T-helper 2 cell treated with Interferon-gamma antibody and Interleukin-4, amounts not matched to agents 5 μg/mL and 100 μg/mL, for 36 hours (primary cell): ENCODE measurements around the gene ZNF585A.
A peak's percentile ranks its signal among the peaks of the same experiment; 100 is the strongest.
"Not testable (repeated sequence)": the region's sequence is repeated elsewhere in the genome, so short reads cannot be mapped to it uniquely, and the experiment has no call there.

Experiments
- DNase-seq: peaks from one replicate; pipeline ENCODE4 v3.0.0; 2021; ENCODE audit warnings: low spot score
- H3K27ac Mint-ChIP-seq: one replicate; pipeline ENCODE4 v1.8.0; 2021; ENCODE audit warnings: mild to moderate bottlenecking, mixed read lengths
- H3K27me3 Mint-ChIP-seq: one replicate; pipeline ENCODE4 v1.8.0; 2021; ENCODE audit warnings: low read depth, mixed read lengths
- H3K36me3 Mint-ChIP-seq: one replicate; pipeline ENCODE4 v1.8.0; 2021; ENCODE audit warnings: low read depth, mixed read lengths
- H3K4me1 Mint-ChIP-seq: one replicate; pipeline ENCODE4 v1.8.0; 2021; ENCODE audit warnings: low read depth, mixed read lengths
- H3K4me3 Mint-ChIP-seq: one replicate; pipeline ENCODE4 v1.8.0; 2022; ENCODE audit warnings: mild to moderate bottlenecking, moderate library complexity, mixed read lengths
- H3K9me3 Mint-ChIP-seq: one replicate; pipeline ENCODE4 v1.8.0; 2021; ENCODE audit warnings: mixed read lengths

The ZNF585A gene

DNA sequence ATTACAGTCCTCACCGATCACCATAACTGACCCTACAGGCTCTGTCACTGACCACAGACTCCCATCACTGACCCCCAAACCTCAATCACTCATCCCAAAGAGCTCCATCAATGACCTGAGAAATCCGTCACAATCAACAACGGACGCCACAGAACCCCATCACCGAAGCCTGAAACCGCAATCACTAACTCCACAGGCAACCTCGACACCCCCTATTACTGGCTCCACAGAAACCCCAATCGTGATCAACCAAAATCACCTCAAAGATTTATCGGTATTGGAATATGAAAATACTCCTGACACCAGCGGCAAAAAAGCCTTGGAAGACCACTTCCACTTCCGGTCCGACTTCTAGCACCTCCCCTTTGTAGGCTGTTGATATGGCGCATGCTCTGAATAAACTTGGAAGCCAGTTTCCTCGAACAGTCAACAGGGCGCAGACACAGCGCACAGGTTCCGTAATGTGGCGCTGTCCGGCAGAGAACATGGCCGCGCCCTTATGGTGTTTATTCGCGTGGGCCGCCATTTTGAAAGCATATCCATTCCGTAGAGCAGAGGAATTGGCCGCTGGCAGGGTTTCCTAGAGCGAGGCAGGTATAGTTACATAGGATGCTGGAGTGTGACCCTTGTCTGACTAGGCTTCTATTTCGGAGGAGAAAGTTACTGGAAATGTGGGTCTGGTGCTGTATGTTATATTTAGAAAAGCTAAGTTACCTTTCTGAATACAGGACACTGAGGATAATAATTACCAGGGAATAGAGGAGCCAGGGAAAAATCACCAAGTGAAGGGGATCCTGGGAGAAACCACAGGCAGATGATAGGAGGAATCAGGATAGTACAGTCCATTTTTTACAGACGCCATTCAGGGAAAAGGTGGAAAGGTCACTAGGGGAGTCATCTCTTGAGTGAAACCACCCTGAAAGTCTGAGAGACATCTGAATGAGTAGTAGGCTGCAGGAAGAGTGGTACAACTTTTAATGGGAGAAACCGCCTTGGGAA, at the start of gene ZNF585A:
Gene ZNF585A, minus strand, starts transcription at position 328 of the 999 bp plus-strand sequence. CDS start 2,785 bp downstream, outside the sequence.
- no peaks in the 10 kb centered on the region for H3K27me3 Mint-ChIP-seq
- peak; percentile 86 for DNase-seq
- H3K36me3 Mint-ChIP-seq = peaks cover 23% of the 10 kb centered on the region
- H3K27ac Mint-ChIP-seq = no peak within 1 kb of the TSS
- H3K9me3 Mint-ChIP-seq = peaks cover 44% of the 10 kb centered on the region
- H3K4me1 Mint-ChIP-seq = peaks cover 2% of the 10 kb centered on the region
- H3K4me3 Mint-ChIP-seq = no peak within 1 kb of the TSS

DNA sequence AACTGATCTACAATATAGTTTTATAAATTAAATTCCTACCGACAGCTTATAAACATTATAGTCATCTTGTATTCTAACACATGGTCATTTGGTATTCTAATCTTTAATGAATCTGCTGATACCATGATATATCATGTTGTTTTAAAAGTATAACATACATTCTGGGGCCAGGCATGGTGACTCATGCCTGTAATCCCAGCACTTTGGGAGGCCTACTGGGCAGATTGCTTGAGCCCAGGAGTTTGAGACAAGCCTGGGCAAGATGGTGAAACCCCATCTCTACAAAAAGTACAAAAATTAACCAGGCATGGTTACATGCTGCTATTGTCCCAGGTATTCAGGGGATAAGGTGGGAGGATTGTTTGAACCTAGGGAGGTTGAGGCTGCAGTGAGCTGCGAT, 48.6 kb upstream of the ZNF585A start:
- no peak for DNase-seq
- H3K9me3 Mint-ChIP-seq = peaks cover 47% of the 10 kb centered on the region
- peaks cover 14% of the 10 kb centered on the region for H3K4me1 Mint-ChIP-seq
- no peak overlapping the region for H3K4me3 Mint-ChIP-seq
- no peaks in the 10 kb centered on the region for H3K27me3 Mint-ChIP-seq
- peaks cover 64% of the 10 kb centered on the region for H3K36me3 Mint-ChIP-seq
- no peak overlapping the region for H3K27ac Mint-ChIP-seq

DNA sequence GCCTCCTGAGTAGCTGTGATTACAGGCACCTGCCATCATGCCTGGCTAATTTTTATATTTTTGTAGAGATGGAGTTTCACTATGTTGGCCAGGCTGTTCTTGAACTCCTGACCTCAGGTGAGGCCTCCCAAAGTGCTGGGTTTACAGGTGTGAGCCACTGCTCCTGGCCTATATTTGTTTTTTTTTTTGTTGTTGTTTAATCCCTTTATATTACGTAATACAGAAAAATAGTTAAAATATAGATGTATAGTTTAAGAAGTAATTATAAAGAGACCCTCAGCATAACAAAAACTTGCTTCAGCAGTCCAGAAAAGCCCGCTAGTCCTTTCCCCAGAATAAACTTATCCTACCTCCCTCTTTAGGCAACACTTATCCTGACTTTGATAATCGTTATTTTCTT, 47.9 kb upstream of the ZNF585A start:
- H3K4me3 Mint-ChIP-seq = no peak overlapping the region
- H3K4me1 Mint-ChIP-seq = peaks cover 14% of the 10 kb centered on the region
- H3K27me3 Mint-ChIP-seq = no peaks in the 10 kb centered on the region
- H3K27ac Mint-ChIP-seq = no peak overlapping the region
- peaks cover 62% of the 10 kb centered on the region for H3K36me3 Mint-ChIP-seq
- no peak for DNase-seq
- H3K9me3 Mint-ChIP-seq = peaks cover 46% of the 10 kb centered on the region

DNA sequence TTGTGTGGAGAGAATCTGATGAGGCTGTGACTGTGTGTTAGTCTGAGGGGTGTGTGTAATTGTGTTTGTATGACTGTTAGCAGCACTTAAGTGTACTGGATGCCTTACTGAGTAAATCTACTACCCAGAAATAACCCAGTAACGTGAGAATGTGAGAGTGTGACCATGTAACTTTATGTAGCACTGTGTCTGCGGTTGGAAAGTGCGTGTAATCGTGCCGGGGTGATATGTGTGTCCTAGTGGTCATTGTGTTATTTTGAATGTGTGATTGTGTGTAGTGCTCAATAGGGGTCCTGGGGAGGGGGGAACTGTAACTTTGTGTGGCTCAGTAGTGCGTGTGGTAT, 46.1 kb upstream of the ZNF585A start:
- Mint-ChIP-seq H3K27me3 (no peaks in the 10 kb centered on the region), H3K4me1 (peaks cover 14% of the 10 kb centered on the region), H3K27ac (peak overlapping the region; percentile 89), H3K4me3 (peak overlapping the region; percentile 92), H3K36me3 (peaks cover 54% of the 10 kb centered on the region), H3K9me3 (peaks cover 52% of the 10 kb centered on the region)
- DNase-seq = peak; percentile 21

DNA sequence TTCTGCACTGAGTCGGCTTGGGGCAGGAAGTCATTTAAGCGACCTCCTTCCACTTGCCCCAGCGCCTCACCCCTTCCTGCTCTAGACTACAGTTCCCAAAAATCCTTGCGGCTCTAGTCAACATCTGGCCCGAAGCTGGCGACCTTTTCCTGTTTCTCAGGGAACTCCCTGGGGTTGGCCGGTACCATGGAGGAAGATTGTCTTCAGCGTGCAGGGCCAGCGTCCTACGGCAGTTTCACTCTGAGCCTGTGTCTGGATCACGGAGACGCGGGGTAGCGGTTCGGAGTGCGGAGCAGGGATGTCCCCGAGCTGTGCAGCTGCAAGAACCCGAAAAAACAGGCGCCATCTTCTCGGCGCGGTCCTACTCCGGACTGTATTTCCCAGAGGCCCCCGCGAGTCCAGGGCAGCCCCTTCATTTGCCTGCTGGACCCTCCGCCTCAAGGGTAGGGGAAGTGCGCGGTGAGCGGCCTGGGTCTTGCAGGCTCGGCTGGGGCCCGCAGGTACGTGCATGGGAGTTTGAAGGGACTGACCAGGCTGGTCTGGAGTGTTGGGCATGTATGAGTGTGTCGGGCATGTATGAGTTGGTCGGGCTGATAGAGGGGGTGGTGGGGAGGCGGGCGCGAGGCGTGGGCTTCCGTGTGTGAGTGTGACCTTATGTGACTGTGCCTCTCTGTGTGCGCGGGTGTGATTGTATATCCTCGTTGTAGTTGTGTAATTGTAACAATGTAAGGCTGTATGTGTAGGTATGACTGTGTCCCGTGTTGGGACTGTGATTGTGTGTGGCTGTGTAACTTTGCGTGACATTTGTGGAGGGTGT, 45.5 kb upstream of the ZNF585A start, which contains the start of gene ZNF383:
Gene ZNF383, plus strand, starts transcription at position 440 of the 817 bp plus-strand sequence. CDS start 12,240 bp downstream, outside the sequence.
- Mint-ChIP-seq H3K4me3 (peak within 1 kb of the TSS; percentile 92), H3K27ac (peak within 1 kb of the TSS; percentile 89), H3K27me3 (no peaks in the 10 kb centered on the region), H3K9me3 (peaks cover 53% of the 10 kb centered on the region), H3K36me3 (peaks cover 51% of the 10 kb centered on the region), H3K4me1 (peaks cover 14% of the 10 kb centered on the region)
- DNase-seq = peak; percentile 82

DNA sequence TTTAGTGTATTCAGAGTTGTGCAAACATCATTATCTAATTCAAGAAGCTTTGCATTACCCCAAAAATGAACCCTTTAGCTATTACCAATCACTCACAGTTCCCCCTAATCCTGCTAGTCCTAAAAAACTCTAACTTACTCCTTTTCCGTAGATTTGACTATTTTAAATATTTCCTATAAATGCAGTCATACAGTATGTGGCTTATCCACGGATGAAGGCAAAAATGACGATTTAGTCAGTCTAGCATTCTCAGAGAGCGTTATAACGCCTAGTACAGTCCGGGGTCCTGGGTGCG, 44.9 kb upstream of the ZNF585A start:
- H3K4me1 Mint-ChIP-seq = peaks cover 14% of the 10 kb centered on the region
- no peak for DNase-seq
- peaks cover 53% of the 10 kb centered on the region for H3K9me3 Mint-ChIP-seq
- H3K27ac Mint-ChIP-seq = peak overlapping the region; percentile 89
- peak overlapping the region; percentile 92 for H3K4me3 Mint-ChIP-seq
- no peaks in the 10 kb centered on the region for H3K27me3 Mint-ChIP-seq
- peaks cover 48% of the 10 kb centered on the region for H3K36me3 Mint-ChIP-seq

DNA sequence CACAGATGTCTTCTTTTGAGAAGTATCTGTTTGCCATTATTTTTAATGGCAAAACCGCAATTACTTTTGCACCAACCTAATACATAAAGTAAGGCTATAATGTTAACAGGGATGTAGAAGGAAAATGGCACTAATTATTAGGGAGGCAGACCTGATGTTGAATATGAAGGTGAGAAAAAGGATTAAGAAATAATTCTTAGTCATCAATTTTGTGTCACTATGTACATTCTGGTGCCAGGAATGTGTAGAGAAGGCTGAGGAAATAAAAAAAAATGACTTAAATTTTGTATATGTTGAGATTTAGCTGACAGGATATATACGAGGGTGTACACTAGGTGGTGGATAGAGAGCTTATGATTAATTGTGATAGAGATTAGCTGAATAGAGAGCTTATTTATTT, 25.3 kb upstream of the ZNF585A start:
- H3K9me3 Mint-ChIP-seq = peaks cover 45% of the 10 kb centered on the region
- peaks cover 32% of the 10 kb centered on the region for H3K36me3 Mint-ChIP-seq
- no peak overlapping the region for H3K4me3 Mint-ChIP-seq
- H3K27me3 Mint-ChIP-seq = no peaks in the 10 kb centered on the region
- no peaks in the 10 kb centered on the region for H3K4me1 Mint-ChIP-seq
- no peak overlapping the region for H3K27ac Mint-ChIP-seq
- no peak for DNase-seq

DNA sequence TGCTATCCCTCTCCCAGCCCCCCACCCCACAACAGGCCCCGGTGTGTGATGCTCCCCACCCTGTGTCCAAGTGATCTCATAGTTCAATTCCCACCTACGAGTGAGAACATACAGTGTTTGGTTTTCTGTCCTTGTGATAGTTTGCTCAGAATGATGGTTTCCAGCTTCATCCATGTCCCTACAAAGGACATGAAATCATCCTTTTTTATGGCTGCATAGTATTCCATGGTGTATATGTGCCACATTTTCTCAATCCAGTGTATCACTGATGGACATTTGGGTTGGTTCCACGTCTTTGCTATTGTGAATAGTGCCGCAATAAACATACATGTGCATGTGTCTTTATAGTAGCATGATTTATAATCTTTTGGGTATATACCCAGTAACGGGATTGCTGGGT, 24.6 kb upstream of the ZNF585A start:
- not testable (repeated sequence) for H3K4me3 Mint-ChIP-seq, DNase-seq, H3K27ac Mint-ChIP-seq, H3K4me1 Mint-ChIP-seq, H3K27me3 Mint-ChIP-seq
- Mint-ChIP-seq H3K9me3 (peaks cover 43% of the 10 kb centered on the region), H3K36me3 (peaks cover 31% of the 10 kb centered on the region)

DNA sequence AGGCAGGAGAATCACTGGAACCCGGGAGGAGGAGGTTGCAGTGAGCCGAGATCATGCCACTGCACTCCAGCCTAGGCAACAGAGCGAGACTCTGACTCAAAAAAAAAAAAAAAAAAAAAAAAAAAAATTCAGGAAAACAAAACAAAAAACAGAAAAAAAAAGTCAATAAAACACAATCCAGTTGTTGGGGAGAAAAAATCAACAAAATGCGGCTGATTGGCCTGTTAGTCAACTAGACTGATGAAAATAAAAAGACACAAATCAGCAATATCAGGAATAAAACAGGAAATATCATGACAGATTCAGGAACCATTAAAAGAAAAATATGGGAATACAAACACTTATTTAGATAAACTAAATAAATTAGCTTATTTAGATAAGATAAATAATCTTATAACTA, 22.8 kb upstream of the ZNF585A start:
- peaks cover 37% of the 10 kb centered on the region for H3K36me3 Mint-ChIP-seq
- DNase-seq, H3K27me3 Mint-ChIP-seq, H3K4me3 Mint-ChIP-seq, H3K27ac Mint-ChIP-seq, H3K4me1 Mint-ChIP-seq: not testable (repeated sequence)
- peaks cover 50% of the 10 kb centered on the region for H3K9me3 Mint-ChIP-seq

DNA sequence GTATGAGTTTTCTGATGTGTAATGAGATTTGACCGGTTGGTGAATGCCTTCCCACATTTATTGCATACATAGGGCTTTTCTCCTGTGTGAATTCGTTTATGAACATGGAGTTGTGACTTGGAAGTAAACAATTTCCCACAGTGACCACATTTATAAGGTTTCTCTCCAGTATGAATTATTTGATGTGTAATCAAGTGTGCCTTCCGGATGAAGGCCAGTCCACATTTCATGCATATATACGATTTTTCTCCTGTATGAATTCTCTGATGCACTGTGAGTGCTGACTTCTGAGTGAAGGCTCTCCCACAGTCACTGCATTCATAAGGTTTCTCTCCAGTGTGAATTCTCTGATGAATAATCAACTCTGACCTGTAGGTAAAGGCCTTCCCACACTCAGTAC, 13.6 kb upstream of the ZNF585A start:
- Mint-ChIP-seq H3K36me3 (peaks cover 35% of the 10 kb centered on the region), H3K9me3 (peaks cover 67% of the 10 kb centered on the region)
- H3K4me1 Mint-ChIP-seq, H3K27ac Mint-ChIP-seq, H3K27me3 Mint-ChIP-seq, H3K4me3 Mint-ChIP-seq, DNase-seq: not testable (repeated sequence)

DNA sequence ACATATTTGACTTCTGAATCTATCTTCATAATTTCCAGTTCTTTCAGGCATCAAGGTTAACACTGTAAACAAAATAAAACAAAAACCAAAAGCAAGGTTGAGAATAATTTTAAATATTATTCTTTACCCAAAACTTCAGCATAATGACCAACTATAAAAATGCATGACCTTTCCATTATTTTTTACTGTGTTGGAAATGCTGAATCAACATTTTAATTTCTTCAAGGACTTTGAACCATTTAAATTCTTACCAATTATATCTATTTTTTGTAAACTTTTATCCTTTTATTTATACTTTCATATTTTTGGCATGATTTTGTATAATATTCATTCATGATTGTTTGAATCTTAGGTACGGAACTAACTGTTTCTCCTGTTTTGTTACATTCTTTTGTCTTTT, 6.9 kb downstream of the ZNF585A start:
- no peak for DNase-seq
- no peaks in the 10 kb centered on the region for H3K4me1 Mint-ChIP-seq
- H3K36me3 Mint-ChIP-seq = peaks cover 56% of the 10 kb centered on the region
- no peaks in the 10 kb centered on the region for H3K27me3 Mint-ChIP-seq
- no peak overlapping the region for H3K27ac Mint-ChIP-seq
- H3K9me3 Mint-ChIP-seq = peaks cover 50% of the 10 kb centered on the region
- H3K4me3 Mint-ChIP-seq = no peak overlapping the region

DNA sequence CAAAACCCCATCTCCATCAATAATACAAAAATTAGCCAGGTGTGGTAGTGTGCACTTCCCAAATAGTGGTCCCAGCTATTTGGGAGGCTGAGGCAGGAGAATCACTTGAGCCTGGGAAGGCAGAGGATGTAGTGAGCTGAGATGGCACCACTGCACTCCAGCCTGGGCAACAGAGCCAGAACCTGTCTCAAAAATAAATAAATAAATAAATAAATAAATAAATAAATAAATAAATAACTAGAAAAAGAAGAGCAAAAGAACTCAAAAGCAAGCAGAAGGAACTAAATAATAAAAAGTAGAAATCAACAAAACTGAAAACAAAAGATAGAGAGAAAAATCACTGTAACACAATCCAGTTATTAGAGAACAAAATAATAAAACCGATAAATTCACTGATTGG, 12.3 kb downstream of the ZNF585A start:
- no peak overlapping the region for H3K4me3 Mint-ChIP-seq
- H3K9me3 Mint-ChIP-seq = peaks cover 56% of the 10 kb centered on the region
- no peaks in the 10 kb centered on the region for H3K27me3 Mint-ChIP-seq
- H3K27ac Mint-ChIP-seq = no peak overlapping the region
- no peaks in the 10 kb centered on the region for H3K4me1 Mint-ChIP-seq
- no peak for DNase-seq
- H3K36me3 Mint-ChIP-seq = peaks cover 40% of the 10 kb centered on the region

DNA sequence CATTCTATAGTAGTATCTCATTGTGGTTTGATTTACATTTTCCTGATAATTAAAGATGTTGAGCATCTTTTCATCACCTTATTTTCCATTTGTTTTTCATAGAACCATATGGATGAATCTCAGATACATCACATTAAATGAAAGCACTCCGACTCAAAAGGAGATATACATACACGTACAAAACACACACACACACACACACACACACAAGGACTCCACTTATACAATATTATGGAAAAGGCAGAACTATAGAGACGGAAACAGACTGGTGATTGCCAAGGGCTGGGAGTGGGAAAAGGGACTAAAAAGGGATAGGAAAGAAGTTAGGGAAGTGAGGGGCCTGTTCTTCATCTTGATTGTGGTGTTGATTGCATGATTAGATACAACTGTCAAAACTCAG, 24.3 kb downstream of the ZNF585A start:
- peaks cover 2% of the 10 kb centered on the region for H3K36me3 Mint-ChIP-seq

DNA sequence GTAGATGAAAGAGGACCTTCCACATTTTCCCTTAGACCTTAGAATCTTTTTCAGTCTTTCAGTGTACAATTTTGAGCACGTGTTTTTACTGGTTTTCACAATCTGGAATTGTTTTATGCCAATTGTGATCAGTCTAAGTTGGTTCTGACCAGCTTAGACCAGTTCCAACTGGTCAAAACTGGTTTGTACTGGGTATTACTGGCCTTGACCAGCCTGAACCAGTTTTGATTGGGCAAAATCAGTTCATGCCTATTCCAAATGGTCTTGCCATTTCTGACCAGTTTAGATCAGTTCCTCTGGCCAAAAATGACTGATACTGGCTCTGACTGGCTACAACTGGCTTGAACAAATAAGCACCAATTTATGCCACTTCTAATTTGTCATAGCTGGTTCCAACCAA, 36.4 kb downstream of the ZNF585A start:
- Mint-ChIP-seq H3K4me3 (no peak overlapping the region), H3K4me1 (no peaks in the 10 kb centered on the region), H3K9me3 (peaks cover 65% of the 10 kb centered on the region), H3K27me3 (no peaks in the 10 kb centered on the region), H3K36me3 (peaks cover 6% of the 10 kb centered on the region), H3K27ac (no peak overlapping the region)
- DNase-seq = no peak

More for the DNA sequence above, 24.3 kb downstream of the ZNF585A start:
- Mint-ChIP-seq H3K27me3 (no peaks in the 10 kb centered on the region), H3K4me1 (no peaks in the 10 kb centered on the region), H3K4me3 (no peak overlapping the region), H3K9me3 (peaks cover 61% of the 10 kb centered on the region), H3K27ac (no peak overlapping the region)
- DNase-seq = no peak
